ENCODE results near the gene PEX11G.

DNA sequence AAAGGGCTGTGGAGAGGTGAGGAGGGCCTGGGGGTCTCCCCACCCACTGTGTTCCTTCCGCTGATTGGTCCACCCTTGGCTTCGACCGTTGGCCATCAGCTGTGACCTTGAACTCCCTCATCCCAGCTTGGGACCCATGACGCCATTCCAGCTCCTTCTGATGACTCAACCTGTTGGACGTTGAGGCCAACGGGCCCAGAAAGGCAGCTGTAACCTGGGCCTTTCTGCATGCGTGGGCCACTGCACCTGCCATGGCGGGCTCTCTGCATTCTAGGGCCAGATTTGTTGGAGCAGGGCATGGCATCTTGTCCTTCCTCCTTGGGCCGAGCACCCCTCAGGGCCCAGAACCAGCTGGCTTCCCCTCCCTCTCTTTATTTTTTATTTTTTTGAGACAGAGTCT lies 30.2 kb downstream of the PEX11G start:
- TF ChIP-seq, protein P1, sequence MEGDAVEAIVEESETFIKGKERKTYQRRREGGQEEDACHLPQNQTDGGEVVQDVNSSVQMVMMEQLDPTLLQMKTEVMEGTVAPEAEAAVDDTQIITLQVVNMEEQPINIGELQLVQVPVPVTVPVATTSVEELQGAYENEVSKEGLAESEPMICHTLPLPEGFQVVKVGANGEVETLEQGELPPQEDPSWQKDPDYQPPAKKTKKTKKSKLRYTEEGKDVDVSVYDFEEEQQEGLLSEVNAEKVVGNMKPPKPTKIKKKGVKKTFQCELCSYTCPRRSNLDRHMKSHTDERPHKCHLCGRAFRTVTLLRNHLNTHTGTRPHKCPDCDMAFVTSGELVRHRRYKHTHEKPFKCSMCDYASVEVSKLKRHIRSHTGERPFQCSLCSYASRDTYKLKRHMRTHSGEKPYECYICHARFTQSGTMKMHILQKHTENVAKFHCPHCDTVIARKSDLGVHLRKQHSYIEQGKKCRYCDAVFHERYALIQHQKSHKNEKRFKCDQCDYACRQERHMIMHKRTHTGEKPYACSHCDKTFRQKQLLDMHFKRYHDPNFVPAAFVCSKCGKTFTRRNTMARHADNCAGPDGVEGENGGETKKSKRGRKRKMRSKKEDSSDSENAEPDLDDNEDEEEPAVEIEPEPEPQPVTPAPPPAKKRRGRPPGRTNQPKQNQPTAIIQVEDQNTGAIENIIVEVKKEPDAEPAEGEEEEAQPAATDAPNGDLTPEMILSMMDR (IDR thresholded peaks at IDR 0.05; ENCODE audit: poor library complexity, severe bottlenecking): no peak
- TF ChIP-seq EZH2 (IDR thresholded peaks at IDR 0.05; ENCODE audit: borderline replicate concordance, insufficient read depth, low read length, poor library complexity, severe bottlenecking) (no peak), POLR2AphosphoS5 (IDR thresholded peaks at IDR 0.05) (no peak), SMC3 (conservative IDR thresholded peaks at IDR 0.05; ENCODE audit: poor library complexity) (no peak), EP300 (conservative IDR thresholded peaks at IDR 0.05; ENCODE audit: poor library complexity, severe bottlenecking) (no peak), TAF1 (IDR thresholded peaks at IDR 0.05; ENCODE audit: low read depth) (no peak), RAD21 (conservative IDR thresholded peaks at IDR 0.05) (no peak), MXI1 (conservative IDR thresholded peaks at IDR 0.05; ENCODE audit: poor library complexity, severe bottlenecking) (no peak)
- TF ChIP-seq, protein P2, sequence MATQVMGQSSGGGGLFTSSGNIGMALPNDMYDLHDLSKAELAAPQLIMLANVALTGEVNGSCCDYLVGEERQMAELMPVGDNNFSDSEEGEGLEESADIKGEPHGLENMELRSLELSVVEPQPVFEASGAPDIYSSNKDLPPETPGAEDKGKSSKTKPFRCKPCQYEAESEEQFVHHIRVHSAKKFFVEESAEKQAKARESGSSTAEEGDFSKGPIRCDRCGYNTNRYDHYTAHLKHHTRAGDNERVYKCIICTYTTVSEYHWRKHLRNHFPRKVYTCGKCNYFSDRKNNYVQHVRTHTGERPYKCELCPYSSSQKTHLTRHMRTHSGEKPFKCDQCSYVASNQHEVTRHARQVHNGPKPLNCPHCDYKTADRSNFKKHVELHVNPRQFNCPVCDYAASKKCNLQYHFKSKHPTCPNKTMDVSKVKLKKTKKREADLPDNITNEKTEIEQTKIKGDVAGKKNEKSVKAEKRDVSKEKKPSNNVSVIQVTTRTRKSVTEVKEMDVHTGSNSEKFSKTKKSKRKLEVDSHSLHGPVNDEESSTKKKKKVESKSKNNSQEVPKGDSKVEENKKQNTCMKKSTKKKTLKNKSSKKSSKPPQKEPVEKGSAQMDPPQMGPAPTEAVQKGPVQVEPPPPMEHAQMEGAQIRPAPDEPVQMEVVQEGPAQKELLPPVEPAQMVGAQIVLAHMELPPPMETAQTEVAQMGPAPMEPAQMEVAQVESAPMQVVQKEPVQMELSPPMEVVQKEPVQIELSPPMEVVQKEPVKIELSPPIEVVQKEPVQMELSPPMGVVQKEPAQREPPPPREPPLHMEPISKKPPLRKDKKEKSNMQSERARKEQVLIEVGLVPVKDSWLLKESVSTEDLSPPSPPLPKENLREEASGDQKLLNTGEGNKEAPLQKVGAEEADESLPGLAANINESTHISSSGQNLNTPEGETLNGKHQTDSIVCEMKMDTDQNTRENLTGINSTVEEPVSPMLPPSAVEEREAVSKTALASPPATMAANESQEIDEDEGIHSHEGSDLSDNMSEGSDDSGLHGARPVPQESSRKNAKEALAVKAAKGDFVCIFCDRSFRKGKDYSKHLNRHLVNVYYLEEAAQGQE (IDR thresholded peaks at IDR 0.05; ENCODE audit: borderline replicate concordance): no peak
